HG03439 (cell line): ENCODE results near the gene DDA1.
A peak's percentile ranks its signal among the peaks of the same experiment; 100 is the strongest.
"Not testable (repeated sequence)": the region's sequence is repeated elsewhere in the genome, so short reads cannot be mapped to it uniquely, and the experiment has no call there.

Source experiments
- ATAC-seq: cut with Tn5 transposase; IDR thresholded peaks from one replicate; pipeline ENCODE4 v1.9.1; 2021; ENCODE audit warnings: mild to moderate bottlenecking, moderate library complexity; ENCODE audit not compliant: unreplicated experiment

DDA1 gene

DNA sequence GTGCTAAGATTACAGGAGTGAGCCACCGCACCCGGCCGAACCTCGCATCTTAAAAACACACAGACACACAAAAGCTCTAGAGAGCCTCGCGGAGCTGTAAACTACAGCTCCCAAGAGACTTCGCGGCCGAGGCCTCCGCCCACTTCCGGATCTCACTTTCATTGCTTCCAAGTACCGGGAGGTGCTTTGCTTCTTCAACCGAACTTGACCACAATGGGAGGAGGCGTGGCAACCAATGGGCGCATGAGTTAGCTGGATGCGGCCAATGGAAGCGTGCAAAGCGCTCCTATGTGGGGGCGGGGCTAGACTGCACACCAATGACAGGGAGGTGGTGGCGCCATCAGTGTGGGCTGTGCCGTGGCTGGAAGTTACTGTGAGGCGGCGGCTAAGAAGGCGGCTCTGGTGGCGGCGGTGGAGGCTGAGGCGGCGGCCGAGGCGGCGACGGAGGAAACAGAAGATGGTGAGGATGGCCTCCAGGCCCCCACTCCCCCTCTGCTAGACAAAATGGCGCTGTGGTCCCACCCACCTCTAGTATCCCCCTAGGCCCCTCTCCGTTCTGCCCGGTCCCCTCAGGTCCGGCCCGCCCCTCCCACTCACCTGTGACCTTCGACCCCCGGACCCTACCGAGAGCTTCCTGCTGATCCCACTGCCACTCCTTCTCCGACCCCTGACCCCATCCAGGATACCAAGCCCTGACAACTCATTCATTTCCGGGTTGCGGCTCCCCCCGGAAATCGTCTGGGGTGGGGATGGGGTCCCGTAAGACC is at the start of gene DDA1:
Gene DDA1, plus strand, starts transcription at position 366 of the 767 bp plus-strand sequence. Its CDS starts 92 bp downstream, at position 458.
- ATAC-seq: peak; percentile 58

DNA sequence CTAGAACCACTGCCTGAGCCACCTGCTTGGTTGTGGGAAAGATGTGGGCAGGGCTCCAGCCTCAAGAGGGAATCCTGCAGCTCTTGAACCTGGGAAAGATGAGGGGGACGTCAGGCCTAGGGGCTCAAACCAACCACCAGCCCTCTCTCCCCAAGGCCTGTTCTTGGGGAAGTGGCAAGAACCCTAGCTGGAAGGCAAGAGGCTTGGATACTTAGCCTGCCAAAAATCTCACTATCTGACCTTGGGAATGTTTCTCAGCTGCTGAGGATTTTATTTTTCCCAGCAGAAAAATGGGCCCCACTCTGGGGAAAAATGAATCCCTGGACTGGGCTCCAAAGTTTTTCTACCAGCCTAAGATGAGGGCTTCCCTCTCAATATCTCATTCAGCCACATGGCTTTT is 49.4 kb upstream of the DDA1 start:
- no peak for ATAC-seq

DNA sequence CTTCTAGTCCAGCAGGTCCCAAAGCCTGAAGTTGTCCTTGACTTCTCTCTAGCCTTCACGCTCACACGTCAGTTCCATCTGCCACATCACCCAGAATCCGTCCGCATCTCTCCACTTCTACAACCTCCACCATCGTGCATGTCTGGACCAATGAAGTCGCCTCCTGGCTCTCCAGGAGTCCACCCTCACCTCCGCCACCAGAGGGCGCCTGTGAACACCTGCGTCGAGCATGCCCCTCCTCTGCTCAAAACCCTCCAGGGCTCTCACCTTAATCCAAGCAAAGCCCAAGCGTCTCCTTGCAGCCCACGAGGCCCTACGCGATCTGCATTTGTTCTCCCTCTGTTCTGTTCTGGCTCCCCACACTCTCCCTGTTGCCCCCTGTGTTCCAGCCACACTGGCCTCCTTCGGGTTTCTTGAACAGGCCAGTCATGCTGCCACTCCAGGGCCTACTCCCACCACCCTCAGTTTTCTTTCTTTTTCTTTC is 48.5 kb upstream of the DDA1 start:
- ATAC-seq: no peak

DNA sequence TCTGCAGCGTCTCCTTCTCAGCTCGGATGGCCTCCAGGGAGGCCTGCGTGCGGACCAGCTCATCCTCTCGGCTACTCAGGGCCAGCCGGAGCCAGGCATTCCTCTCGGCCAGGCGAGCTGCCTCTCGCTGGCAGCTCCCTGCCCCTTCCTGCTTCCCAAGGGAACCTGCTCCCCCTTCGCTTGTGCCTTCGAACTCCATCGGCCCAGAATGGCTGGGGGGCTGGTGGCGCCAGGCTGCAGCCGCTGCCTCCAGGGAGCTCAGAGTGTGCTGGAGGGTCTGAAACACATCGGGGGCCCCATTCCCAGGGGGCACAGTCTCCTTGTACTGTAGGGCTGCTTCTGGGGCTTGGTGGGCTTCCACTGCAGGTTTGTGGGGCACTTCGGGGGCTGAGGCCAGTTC is 46.8 kb upstream of the DDA1 start:
- no peak for ATAC-seq

DNA sequence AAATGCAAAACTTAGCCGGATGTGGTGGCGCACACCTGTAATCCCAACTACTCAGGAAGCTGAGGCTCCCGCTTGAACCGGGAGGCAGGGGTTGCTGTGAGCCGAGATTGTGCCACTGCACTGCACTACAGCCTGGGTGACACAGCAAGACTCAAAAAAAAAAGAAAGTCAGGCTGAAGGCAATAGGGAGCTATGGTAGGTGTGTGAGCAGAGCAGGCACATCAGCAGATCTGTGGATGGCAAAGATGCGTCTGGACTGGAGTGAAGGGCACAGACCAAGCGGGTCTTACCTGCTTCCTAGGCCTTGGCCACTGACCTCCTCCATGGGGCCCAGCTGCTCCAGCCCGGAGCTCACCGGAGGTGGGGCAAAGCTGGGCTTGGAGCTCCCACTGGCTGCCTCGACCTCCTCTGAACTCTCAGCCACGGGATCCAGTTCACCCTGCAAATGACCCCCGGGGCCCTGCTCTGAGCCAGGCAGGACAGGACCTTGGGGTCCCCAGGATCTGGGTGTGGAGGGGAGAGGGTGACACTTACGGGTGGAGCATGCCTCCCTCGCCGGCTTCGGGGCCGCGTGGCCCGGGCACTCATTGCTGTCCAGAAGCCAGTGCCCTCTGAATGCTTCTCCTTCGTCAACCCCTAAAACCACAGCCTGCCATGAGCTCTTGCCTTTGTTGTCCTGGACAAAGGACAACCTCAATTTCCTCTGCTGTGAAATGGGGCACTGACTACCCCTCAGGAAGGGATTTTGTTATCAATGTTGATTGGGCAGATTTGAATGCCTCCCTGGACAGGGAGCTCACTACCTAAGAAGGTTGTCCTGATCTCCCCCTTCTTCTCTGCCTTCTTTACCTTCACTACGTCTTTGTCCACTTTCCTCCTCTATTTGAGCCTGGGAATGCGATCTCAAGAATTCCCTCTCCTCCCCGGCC is 45.4 kb upstream of the DDA1 start:
- ATAC-seq: no peak

DNA sequence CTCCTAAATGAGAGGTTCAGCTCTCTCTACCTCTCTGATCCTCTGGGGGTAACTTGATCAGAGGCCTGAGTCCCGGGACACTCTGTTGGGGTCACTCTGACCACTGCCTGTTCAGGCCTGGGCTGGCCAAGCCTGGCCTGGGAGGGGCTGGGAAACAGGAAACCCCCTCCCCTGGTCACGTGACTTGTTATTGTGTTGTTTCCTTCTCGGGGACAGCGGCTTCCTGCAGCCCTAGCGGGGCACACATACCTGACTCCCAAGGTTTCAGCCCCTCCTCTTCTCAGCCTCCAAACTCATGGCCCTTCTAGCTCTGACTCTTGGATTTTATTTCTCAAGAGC is 44.8 kb upstream of the DDA1 start, which contains the start of gene USHBP1:
Gene USHBP1, minus strand, starts transcription at position 105 of the 339 bp plus-strand sequence. CDS start 446 bp downstream, outside the sequence.
- ATAC-seq: no peak

DNA sequence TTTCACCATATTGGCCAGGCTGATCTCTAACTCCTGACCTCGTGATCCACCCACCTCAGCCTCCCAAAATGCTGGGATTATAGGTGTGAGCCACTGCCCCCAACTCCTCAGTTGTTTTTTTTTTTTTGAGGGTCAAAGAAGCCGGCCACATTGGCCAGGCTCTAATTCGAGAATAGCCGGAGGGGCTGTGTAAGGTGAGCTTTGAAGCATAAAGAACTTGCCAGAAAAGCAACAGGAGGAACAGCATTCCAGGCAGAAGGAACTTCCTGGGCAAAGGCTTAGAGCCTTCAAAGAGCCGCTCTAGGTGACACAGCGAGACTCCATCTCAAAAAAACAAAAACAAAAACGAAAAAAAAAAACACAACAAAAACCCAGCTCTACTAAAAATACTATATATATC is 43.3 kb upstream of the DDA1 start:
- ATAC-seq: no peak

DNA sequence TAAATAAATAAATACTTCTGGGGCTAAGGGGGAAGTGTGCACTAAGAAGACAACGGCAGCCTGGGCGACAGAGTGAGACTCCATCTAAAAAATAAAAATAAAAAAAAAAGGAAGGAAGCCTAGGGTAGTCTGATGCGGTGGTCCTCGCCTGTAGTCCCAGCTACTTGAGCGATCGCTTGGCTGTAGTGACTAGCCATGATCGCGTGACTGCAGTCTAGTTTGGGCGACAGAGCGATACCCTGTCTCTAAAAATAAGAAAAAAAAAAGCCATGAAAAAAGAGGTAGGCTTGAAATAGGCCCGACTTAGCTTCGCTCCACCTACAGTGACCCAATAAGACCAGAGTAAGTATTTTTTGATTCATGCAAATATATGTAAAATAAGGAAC is 42.8 kb upstream of the DDA1 start:
- no peak for ATAC-seq

DNA sequence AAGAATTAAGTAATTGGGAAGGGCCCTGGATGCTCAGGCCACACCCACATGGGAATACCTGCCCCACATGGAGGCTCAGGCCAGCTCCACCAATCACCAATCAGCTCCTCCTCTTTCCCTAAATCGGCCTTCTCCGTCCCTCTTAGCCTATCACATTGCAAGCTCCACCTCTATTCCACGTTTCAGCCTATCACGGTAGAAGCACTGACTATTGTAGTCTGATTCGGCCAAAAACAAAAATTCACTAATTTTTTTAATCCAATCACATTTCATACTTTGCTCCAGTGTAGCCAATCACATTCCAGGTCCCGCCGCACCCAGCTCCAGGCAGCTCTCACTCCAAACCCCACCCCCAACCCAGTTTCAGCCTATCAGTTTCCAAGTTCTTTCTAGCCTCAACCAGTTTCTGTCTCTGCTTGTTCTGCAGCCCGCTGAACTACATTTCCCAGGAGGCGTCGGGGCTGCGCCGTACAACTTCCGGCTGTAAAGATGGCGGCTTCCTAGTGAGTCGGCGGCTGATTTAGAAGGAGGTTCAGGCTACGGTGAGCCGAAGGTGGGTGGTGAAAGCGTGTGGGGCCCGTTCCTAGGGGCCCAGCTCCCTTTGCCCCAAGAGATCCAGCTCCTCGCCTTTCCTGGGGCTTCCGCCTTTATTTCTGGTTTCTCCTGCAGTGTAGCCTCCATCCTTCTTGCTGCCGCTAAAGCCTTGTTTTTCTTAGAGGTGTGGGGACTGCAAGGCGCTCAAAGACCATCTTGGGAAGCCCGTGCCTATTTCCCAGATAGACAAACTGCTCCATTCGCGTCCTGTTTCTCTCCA is 42.2 kb upstream of the DDA1 start, which contains the start of gene BABAM1:
Gene BABAM1, plus strand, starts transcription at position 469 of the 814 bp plus-strand sequence. CDS start 1,364 bp downstream, outside the sequence.
- ATAC-seq: peak; percentile 92

DNA sequence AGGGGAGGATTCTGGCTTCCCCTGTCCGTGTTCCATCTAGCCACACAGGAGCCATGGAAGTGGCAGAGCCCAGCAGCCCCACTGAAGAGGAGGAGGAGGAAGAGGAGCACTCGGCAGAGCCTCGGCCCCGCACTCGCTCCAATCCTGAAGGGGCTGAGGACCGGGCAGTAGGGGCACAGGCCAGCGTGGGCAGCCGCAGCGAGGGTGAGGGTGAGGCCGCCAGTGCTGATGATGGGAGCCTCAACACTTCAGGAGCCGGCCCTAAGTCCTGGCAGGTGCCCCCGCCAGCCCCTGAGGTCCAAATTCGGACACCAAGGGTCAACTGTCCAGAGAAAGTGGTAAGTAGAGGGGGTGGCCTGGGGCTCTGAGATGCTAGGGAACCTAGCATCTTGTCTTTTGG is 40.6 kb upstream of the DDA1 start:
- ATAC-seq: no peak

DNA sequence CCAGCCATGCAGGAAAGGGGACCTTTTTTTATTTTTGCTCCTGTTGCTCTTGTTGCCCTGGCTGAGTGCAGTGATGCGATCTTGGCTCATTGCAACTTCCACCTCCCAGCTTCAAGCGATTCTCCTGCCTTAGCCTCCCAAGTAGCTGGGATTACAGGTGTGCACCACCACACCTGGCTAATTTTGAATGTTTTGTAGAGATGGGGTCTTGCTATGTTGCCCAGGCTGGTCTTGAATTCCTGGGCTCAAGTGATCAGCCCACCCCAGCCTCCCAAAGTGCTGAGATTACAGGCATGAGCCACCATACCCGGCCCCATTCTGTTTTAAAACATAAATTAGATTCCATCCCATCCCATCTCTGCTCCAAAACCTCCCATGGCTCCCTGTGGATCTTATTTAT is 34.5 kb upstream of the DDA1 start:
- ATAC-seq: not testable (repeated sequence)

DNA sequence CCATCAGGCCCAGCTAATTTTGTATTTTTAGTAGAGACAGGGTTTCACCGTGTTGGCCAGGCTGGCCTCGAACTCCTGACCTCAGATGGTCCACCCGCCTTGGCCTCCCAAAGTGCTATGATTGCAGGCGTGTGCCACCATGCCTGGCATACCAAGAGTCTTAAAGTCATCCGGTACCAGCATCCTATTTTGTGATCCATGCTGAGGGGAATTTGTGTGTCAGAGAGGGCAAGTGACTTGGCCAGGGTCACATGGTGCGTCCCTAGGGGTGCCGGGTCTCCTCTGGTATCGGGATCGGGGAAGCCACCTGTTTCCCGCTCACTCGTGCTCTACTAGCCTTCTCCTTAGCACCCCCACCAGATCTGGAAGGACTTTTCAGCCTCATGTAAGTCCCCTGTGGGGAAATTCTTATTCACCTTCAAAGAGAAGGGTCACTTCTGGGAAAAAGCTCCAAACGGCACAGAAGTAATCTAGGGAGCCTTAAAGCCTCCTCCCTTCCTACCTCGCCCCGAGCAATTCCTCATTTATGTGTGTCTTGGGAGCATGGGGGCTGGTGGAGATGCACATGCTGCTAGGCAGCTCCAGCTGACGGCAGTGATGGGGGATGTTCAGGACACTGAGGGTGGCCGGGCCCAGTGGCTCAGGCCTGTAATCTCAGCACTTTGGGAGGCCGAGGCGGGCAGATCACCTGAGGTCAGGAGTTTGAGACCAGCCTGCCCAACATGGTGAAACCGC is 33.8 kb upstream of the DDA1 start:
- no peak for ATAC-seq

DNA sequence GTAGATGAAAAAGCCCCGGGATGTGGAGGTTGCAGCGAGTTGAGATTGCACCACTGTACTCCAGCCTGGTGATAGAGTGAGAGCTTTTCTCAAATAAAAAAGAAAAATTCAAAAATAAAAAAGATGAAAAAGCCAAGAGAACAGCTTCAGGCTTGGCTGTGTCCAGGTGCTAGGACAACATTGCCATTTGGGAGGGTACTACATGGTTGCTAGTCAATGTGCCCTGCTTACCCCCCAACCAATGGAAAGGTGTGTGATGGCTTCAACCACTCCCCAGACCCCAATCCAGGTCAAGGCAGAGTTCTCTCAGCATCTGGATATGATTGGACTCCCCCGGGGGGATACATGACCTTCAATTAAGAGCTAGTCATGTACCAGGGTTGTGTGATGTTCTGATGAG is 29.9 kb upstream of the DDA1 start:
- no peak for ATAC-seq

DNA sequence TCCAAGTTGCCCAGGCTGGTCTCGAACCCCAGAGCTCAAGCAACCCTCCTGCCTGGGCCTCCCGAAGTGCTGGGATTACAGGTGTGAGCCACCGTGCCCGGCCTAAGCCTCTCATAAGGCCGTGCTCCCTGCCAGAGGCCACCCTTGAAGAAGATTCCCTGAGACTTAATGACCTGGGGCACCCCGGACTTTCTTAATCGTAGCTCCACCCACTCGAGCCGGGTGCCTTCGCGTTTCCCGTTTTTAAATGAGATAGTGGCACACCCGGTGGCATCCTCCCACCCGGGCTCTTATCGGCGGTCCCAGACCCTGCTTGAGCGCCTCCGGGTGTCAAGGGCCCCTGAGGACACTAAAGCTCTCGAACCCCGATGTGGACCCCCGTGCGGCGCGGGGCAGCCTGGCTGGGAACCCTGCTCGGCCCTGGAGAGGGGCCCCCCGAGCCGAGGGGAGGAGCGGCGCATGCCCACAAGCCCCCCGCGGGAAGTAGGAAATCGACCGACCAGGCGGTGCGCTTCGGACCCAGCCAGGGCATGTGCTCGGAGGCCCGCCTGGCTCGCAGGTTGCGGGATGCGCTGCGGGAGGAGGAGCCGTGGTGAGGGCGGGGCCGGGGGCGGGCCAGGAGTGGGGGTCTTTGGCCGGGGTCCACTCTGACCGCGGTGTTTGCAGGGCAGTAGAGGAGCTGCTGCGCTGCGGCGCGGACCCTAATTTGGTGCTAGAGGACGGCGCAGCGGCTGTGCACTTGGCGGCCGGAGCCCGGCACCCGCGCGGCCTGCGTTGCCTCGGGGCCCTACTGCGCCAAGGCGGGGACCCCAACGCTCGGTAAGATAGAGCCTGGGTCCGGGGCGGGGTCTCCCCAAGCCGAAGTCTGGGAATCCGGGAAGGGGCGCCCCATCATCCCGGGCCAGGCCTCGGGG is 27.7 kb upstream of the DDA1 start, which contains the start of gene ANKLE1:
Gene ANKLE1, plus strand, starts transcription at position 511 of the 914 bp plus-strand sequence. Its CDS starts 20 bp downstream, at position 531.
- ATAC-seq: no peak

DNA sequence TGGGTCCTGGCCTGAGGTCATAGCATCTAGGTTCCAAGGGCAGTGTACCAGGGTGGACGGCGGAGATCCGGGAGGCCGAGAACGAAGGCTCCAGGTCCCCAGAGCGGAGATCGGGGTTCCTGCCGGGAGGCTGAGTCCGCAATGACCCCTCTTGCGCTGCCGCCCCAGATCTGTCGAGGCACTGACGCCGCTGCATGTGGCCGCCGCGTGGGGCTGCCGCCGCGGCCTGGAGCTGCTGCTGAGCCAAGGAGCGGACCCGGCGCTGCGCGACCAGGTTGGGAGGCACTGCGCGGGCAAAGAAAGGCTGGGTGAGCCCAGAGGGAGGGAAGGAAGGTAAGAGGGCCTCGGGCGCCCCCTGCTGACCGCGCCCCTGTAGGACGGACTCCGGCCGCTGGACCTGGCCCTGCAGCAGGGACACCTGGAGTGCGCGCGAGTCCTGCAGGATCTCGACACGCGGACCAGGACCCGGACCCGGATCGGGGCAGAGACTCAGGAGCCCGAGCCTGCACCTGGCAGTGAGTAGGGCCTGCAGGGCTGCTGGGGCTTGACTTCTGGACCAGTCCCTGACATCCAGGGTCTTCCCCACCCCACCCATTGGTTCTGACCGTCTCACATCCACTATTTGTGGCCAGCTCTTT is 26.8 kb upstream of the DDA1 start:
- peak; percentile 56 for ATAC-seq

DNA sequence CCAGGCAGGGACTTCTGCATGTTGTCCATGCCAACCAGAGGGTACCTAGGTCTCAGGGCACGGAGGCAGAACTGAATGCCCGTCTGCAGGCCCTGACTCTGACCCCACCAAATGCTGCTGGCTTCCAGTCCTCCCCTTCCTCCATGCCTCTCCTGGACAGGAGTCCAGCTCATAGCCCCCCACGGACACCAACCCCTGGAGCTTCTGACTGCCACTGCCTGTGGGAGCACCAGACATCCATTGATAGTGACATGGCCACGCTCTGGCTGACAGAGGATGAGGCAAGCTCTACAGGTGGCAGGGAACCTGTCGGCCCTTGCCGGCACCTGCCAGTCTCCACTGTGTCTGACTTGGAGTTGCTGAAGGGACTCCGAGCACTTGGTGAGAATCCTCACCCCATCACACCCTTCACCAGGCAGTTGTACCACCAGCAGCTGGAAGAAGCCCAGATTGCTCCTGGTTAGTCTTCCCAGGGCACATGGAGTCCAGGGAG is 25.8 kb upstream of the DDA1 start:
- ATAC-seq: no peak

DNA sequence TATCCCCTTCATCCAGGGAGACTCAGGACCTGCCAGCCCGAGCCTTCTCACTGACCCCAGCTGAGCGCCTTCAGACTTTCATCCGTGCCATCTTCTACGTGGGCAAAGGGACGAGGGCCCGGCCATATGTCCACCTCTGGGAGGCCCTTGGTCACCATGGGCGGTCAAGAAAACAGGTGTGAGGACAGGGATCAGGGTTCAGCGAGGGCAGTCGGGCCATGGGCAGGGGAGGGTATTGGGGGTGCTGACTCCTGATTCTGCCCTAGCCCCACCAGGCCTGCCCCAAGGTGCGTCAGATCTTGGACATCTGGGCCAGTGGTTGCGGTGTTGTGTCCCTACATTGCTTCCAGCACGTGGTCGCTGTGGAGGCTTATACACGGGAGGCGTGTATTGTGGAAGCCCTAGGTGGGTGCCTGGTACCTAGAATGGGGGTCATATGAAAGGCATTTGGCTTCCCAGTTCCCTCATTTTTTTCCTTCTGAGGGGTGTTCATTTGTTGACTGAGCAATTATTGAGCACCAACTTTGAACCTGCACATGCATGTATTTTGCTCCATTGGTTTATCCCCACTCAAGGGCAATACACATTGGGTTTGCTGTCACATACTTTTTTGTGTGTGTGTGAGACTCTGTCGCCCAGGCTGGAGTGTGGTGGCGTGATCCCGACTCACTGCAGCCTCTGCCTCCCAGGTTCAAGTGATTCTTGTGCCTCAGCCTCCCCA is 23.8 kb upstream of the DDA1 start:
- ATAC-seq: no peak

DNA sequence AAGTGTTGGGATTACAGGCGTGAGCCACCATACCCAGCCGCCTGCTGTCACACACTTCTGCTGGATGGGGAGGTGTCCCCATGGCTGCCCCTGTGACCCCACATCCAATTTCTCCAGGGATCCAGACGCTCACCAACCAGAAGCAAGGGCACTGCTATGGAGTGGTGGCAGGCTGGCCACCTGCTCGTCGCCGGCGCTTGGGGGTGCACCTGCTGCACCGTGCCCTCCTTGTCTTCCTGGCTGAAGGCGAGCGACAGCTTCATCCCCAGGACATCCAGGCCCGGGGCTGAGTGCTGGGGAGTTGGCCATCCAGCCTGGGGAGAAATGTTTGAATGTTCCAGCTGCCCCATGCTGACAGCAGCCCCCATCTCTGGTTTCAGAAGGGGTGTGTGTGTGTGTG is 23.1 kb upstream of the DDA1 start:
- ATAC-seq: no peak
